Measurements from ENCODE around the gene TRPM6.

GRCh38 chr9:74821636-74822035 is 66.1 kb downstream of the TRPM6 start:
- TF ChIP-seq, protein P1, sequence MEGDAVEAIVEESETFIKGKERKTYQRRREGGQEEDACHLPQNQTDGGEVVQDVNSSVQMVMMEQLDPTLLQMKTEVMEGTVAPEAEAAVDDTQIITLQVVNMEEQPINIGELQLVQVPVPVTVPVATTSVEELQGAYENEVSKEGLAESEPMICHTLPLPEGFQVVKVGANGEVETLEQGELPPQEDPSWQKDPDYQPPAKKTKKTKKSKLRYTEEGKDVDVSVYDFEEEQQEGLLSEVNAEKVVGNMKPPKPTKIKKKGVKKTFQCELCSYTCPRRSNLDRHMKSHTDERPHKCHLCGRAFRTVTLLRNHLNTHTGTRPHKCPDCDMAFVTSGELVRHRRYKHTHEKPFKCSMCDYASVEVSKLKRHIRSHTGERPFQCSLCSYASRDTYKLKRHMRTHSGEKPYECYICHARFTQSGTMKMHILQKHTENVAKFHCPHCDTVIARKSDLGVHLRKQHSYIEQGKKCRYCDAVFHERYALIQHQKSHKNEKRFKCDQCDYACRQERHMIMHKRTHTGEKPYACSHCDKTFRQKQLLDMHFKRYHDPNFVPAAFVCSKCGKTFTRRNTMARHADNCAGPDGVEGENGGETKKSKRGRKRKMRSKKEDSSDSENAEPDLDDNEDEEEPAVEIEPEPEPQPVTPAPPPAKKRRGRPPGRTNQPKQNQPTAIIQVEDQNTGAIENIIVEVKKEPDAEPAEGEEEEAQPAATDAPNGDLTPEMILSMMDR (IDR thresholded peaks at IDR 0.05): no peak
- no peak for TF ChIP-seq EP300 (IDR thresholded peaks at IDR 0.05)
